Stimulated activated naive CD8-positive, alpha-beta T cell treated with anti-CD3 and anti-CD28 coated beads, Interleukin-15, amount 100 ng/mL, for 72 hours (primary cell): ENCODE data around the gene PPFIBP1.
A peak's percentile ranks its signal among the peaks of the same experiment; 100 is the strongest.

Experiments
- ATAC-seq: fragments of 150-1000 bp; cut with Tn5 transposase; 2 replicates; pipeline ENCODE4 v1.10.0; 2021; ENCODE audit warnings: mild to moderate bottlenecking, moderate library complexity
- DNase-seq, 2 donors: peaks; one replicate each; pipeline ENCODE4 v3.0.0; 2021 to 2022
- H3K27ac Mint-ChIP-seq, 2 donors: one replicate each; pipeline ENCODE4 v1.8.0; 2022; ENCODE audit warnings: mild to moderate bottlenecking in 2 of 2, mixed read lengths in 2 of 2, moderate library complexity in 2 of 2
- H3K27me3 Mint-ChIP-seq: one replicate; pipeline ENCODE4 v1.8.0; 2022; ENCODE audit warnings: mixed read lengths
- H3K4me1 Mint-ChIP-seq: one replicate; pipeline ENCODE4 v1.8.0; 2022; ENCODE audit warnings: mild to moderate bottlenecking, mixed read lengths
- H3K4me3 Mint-ChIP-seq, 2 donors: one replicate each; pipeline ENCODE4 v1.8.0; 2022; ENCODE audit warnings: mild to moderate bottlenecking in 2 of 2, mixed read lengths in 2 of 2, moderate library complexity in 1 of 2
- H3K9me3 Mint-ChIP-seq, 2 donors: one replicate each; pipeline ENCODE4 v1.8.0; 2022; ENCODE audit warnings: mixed read lengths in 2 of 2

Gene PPFIBP1

DNA sequence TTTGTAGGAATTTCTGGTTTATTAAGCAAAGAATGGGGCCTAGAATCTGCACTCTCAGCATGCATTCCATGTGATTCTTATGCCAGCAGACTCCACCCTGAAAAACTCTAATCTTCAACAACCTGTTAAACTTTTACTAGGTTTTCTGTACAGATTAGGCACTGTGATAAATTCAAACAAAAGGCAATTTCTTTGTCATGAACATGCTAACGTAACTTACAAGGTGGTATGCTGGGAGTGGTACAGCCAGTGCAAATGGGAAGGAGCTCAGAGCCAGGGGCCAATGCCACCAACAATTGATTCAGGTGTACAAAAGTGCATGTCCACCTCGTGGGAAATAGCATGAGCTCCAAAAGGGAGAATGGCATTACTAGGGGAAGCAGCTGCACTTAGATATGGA lies 83.0 kb downstream of the PPFIBP1 start:
- Mint-ChIP-seq H3K27me3 (no peaks in the 10 kb centered on the region), H3K9me3 (peaks cover 12 to 14% of the 10 kb centered on the region in 2 donors), H3K4me3 (no peak overlapping the region)

DNA sequence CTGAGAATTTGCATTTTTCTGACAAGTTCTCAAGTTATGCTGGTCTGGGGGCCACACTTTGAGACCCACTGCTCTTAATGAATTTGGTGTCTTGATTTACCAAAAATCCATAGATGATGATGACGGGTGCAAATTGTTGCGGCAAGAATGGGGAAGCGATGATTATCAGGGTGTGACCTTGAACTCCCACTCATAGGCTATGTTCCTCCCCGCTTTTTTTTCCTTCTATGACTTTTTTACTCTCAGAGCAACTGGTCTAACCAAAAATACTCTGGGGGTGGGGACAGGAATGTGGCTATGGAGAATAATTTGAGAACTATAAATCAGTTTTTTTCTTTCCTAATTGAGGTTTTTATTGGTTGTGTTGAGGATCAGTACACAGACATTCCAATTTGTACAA lies 83.6 kb downstream of the PPFIBP1 start:
- H3K4me3 Mint-ChIP-seq: no peak overlapping the region
- H3K4me1 Mint-ChIP-seq: no peaks in the 10 kb centered on the region
- H3K27me3 Mint-ChIP-seq: no peaks in the 10 kb centered on the region
- ATAC-seq (no peak), DNase-seq (no peak)
- H3K9me3 Mint-ChIP-seq: peaks cover 12 to 14% of the 10 kb centered on the region in 2 donors
- H3K27ac Mint-ChIP-seq: no peak overlapping the region

More for the DNA sequence above, 83.0 kb downstream of the PPFIBP1 start:
- ATAC-seq (no peak), DNase-seq (no peak)
- no peak overlapping the region for H3K27ac Mint-ChIP-seq
- H3K4me1 Mint-ChIP-seq: no peaks in the 10 kb centered on the region

DNA sequence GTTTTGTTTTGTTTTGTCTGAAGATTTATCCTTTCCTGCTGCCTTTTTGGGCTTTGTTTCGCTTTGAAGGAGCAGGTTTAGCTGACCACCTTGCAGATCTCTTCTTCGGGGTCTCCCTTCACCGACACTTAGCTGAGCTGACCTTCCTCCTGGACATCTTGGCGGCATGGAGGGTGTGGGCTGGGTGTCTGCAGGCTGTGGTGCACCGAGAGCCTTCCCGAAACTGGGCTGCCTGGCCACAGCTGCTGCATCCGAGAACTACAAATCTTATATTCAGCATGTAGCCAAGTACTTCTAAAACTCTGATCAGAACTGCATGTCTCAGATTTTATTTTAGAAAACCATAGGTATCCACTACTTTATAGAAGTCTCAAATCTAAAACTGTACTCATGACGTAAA lies 84.9 kb downstream of the PPFIBP1 start:
- no peak overlapping the region for H3K4me3 Mint-ChIP-seq
- H3K27ac Mint-ChIP-seq: peak overlapping the region in 1 of 2 donors; percentile 25
- H3K27me3 Mint-ChIP-seq: no peaks in the 10 kb centered on the region
- no peak for ATAC-seq
- DNase-seq: no peak
- H3K4me1 Mint-ChIP-seq: no peaks in the 10 kb centered on the region
- peaks cover 7 to 10% of the 10 kb centered on the region in 2 donors for H3K9me3 Mint-ChIP-seq

DNA sequence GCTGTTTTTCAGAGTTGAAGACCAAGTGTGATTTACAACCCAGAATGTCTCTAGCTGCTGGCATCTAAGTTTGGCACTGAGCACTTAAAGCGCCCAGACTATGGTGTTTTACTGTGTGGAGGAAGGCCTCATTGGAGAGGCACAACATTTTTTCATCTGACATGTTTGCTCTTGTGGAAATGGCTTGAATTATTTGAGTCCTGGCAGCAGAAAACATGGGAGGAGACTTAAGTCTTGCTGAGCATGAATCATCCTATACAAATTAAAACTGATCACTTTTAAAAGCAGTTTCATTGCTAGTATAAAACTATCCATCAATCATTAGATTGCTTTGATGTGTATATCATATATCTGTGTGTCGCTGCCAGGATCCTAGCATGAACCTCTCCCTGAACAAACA lies 86.4 kb downstream of the PPFIBP1 start:
- no peaks in the 10 kb centered on the region for H3K9me3 Mint-ChIP-seq
- no peak overlapping the region for H3K4me3 Mint-ChIP-seq
- no peaks in the 10 kb centered on the region for H3K4me1 Mint-ChIP-seq
- no peak overlapping the region for H3K27ac Mint-ChIP-seq
- DNase-seq: no peak
- no peaks in the 10 kb centered on the region for H3K27me3 Mint-ChIP-seq
- ATAC-seq: no peak

DNA sequence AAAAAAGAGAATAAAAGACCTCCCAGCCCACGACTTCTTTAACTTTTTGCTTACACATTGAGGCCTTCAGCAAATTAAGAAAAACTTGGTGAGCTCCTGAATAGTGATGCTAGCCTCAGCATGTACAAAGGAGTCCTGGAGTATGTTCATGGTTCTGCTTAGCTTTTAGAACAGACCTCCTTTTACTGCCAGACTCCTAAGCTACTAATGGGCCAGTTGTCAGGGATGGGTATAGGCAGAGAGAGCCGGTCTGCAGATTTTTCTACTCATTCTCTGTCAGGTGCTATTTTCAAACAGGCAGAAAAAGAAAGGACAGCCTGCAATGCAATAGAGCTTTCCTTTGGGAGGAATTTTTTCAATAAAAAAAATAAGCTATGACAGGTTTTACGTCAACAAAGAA lies 90.4 kb downstream of the PPFIBP1 start:
- Mint-ChIP-seq H3K9me3 (no peaks in the 10 kb centered on the region), H3K27ac (no peak overlapping the region), H3K4me1 (peaks cover 11% of the 10 kb centered on the region), H3K27me3 (no peaks in the 10 kb centered on the region), H3K4me3 (no peak overlapping the region)
- ATAC-seq (no peak), DNase-seq (no peak)

DNA sequence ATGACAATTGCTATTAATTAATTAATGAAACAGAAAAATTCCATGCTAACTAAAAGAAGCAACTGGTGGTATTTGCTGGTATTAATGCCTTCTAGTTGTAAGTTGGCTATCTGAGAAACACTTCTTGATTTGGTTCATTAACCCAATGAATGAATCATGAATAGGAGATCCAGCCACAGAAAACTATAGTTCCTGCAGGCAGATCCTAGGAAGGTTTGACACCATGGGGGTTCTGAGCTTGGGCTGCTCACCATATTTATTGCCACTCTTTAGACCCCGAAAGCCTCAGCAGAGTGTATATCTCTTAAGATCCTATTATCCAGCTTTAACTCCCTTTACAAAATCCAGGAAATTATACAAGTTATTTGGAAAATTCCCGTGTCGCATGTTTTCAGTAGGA lies 90.9 kb downstream of the PPFIBP1 start:
- no peak overlapping the region for H3K4me3 Mint-ChIP-seq
- DNase-seq (no peak), ATAC-seq (no peak)
- H3K4me1 Mint-ChIP-seq: peaks cover 12% of the 10 kb centered on the region
- no peak overlapping the region for H3K27ac Mint-ChIP-seq
- no peaks in the 10 kb centered on the region for H3K9me3 Mint-ChIP-seq
- no peaks in the 10 kb centered on the region for H3K27me3 Mint-ChIP-seq

DNA sequence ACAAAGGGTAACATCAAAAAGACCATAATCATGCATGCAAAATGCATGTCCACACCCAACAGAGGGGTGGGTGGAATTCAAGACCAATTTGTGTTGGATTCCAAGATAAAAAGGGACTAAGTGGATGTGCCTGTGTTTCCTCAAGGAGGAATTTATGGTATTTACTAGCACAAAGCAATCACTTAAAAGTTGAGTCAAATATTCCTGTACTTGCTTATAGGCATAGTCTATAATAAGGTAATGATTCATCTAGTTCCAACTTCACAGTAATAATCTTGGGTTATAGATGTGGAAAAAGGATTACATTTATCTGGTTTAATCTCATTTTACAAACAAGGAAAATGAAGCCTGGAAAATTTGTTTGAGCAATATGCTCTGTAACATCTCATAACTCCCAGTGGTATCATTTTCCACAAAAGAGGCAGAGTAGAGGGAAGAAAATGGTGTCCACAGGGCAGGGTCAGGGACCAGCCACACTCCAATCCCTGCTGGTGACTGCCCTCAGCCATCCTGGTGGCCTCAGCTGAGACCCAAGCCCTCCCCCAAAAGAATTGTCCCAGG lies 91.4 kb downstream of the PPFIBP1 start:
- no peak for DNase-seq
- no peaks in the 10 kb centered on the region for H3K9me3 Mint-ChIP-seq
- H3K4me3 Mint-ChIP-seq: no peak overlapping the region
- ATAC-seq: no peak
- H3K27me3 Mint-ChIP-seq: no peaks in the 10 kb centered on the region
- H3K4me1 Mint-ChIP-seq: peaks cover 16% of the 10 kb centered on the region
- no peak overlapping the region for H3K27ac Mint-ChIP-seq

DNA sequence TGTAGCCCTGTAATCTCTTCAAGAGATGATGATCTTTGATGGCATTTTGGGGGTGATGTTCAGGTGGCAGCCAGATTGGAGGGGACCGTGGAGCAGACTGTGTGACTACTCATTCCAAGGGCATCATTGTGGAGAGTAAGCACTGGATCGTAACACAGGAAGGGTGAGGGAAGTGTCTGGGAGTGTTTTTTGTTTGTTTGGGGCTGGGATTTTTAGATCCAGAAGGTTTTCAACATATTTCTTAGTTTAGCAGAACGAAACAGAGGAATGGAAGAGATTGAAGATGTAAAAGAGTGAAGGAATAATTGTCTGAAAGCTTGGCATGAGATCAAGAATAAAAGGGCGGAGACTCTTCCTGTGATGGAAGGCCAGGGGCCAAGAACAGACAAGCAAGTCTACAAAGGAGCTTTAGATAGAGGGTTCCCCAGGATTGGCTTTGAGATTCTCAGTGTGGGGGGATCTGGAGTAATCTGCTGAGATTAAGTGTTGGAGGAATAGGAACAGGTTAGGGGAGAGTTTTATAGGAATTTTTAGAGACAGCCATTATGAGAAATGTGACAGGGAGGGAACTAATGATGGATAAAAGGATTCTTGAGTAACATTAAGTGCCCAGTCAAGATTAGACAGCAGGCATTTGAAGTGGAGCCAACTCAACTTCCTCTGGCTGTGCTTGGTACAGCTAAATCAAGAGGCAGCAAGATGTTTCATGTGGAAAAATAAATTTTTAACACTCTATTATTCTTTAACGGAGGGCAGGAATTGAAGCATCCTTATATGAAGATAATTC lies 92.5 kb downstream of the PPFIBP1 start:
- ATAC-seq (no peak), DNase-seq (no peak)
- no peaks in the 10 kb centered on the region for H3K27me3 Mint-ChIP-seq
- no peak overlapping the region for H3K4me3 Mint-ChIP-seq
- no peaks in the 10 kb centered on the region for H3K9me3 Mint-ChIP-seq
- H3K4me1 Mint-ChIP-seq: peaks cover 16% of the 10 kb centered on the region
- no peak overlapping the region for H3K27ac Mint-ChIP-seq

DNA sequence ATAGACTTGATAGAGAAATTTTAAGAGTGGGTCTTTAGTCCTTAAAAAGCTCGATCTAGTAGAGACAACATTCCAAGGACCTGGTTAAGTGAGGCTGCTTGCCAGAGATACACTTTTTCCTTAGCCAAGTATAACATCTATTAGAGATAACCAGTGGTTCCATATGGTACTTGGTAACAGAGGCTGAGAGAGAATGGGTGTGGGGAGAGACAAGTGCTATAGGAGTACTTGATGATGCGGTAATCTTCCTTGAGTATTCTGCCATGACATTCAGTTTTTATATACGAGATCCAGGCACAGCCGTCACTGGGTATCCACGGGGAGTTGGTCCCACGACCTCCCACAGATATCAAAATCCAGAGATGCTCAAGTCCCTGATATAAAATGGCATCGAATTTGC lies 94.8 kb downstream of the PPFIBP1 start:
- no peaks in the 10 kb centered on the region for H3K27me3 Mint-ChIP-seq
- H3K4me3 Mint-ChIP-seq: no peak overlapping the region
- ATAC-seq (no peak), DNase-seq (no peak)
- no peaks in the 10 kb centered on the region for H3K9me3 Mint-ChIP-seq
- H3K27ac Mint-ChIP-seq: peak overlapping the region in 1 of 2 donors; percentile 21
- H3K4me1 Mint-ChIP-seq: peaks cover 21% of the 10 kb centered on the region

DNA sequence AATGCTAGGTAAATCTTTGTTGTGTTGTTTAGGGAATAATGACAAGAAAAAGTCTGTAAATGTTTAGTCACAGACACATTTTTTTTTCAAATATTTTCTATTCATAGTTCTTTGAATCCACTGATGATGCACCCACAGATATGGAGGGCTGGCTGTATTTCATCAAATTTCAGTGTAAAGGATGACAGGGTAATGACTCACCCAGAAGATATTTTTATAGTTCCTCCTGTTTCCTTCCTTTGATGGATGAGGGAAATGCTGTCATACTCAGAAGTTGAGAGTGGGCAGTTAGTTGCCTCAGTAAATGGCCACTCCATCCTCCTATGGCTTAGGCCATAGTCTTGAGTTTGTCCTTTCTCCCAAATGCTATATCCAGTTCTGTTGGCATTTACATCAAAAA lies 95.3 kb downstream of the PPFIBP1 start:
- H3K27me3 Mint-ChIP-seq: no peaks in the 10 kb centered on the region
- no peak overlapping the region for H3K4me3 Mint-ChIP-seq
- no peak for DNase-seq
- peaks cover 22% of the 10 kb centered on the region for H3K4me1 Mint-ChIP-seq
- no peaks in the 10 kb centered on the region for H3K9me3 Mint-ChIP-seq
- ATAC-seq: peak; percentile 81
- H3K27ac Mint-ChIP-seq: no peak overlapping the region

DNA sequence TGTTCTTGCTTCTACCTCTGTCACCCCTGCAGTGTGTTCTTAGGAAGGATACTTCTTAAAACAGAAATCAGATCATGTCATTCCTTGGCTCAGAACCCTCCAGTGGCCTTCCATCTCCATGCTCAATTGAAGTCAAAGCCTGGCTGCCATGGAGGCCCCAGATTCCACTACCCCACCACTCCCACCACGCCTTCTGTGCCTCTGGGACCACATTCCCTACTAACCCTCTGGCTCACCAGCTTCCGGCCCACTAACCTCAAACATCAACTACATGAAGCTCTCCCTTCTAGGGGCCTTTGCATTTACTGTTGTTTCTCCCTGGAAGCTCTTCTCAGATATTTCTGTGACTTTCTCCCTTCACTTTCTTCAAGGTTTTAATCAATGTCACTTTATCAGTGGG lies 96.1 kb downstream of the PPFIBP1 start:
- no peaks in the 10 kb centered on the region for H3K27me3 Mint-ChIP-seq
- ATAC-seq (no peak), DNase-seq (no peak)
- H3K9me3 Mint-ChIP-seq: no peaks in the 10 kb centered on the region
- peak overlapping the region in 1 of 2 donors; percentile 11 for H3K27ac Mint-ChIP-seq
- no peak overlapping the region for H3K4me3 Mint-ChIP-seq
- peaks cover 22% of the 10 kb centered on the region for H3K4me1 Mint-ChIP-seq

DNA sequence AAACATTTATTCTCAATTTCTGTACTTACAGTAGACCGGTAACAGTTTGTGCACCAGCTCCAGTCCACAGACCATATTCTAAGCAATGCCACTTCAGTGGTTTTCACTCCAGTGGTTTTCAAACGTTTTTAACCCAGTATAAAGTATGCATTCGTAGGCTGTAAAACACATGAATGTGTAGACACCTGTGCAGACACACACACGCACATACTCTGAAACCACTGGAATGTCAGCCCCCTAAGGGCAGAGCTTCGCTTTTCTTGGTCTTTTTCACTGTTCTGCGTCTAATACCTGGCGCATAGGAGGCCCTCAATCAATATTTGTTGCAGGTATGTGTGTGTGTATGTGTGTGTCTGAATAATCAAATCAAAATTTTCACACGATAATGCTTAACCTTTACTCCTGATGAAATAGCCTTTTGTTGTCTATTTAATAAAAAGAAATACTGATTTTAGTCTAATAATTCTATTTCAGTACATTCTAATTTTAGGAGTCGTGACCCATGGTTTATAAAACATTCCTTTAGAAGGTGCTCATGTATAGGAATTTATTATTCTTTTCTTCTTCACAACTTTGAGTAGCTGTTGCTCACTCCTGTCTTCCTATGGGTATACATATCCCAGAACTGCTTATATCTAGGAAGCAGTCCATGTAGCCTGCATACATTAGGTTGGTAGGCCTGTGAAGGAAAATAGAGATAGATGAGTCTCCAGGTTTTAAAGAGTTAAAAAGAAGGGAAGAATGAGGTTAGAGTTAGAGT lies 98.6 kb downstream of the PPFIBP1 start:
- no peak overlapping the region for H3K4me3 Mint-ChIP-seq
- H3K9me3 Mint-ChIP-seq: no peaks in the 10 kb centered on the region
- peaks cover 26% of the 10 kb centered on the region for H3K4me1 Mint-ChIP-seq
- no peak overlapping the region for H3K27ac Mint-ChIP-seq
- no peaks in the 10 kb centered on the region for H3K27me3 Mint-ChIP-seq
- no peak for DNase-seq
- no peak for ATAC-seq

DNA sequence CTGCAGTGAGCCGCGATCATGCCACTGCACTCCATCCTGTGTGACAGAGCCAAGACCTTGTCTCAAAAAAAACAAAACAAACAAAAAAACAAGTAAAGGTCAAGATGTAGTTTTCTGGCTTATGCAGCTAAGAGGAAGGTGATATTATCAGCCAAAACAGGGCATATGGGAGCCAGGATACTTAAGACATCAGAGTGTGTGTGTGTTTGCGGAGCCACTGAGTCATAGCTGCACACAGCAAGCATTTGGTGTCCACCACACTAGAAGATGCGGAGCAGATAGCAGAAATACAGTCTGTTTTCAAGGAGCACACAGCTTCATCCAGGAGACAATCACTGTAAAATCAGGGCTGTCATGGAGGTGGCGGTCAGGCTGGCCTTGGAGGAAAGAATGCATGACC lies 99.6 kb downstream of the PPFIBP1 start:
- H3K9me3 Mint-ChIP-seq: no peaks in the 10 kb centered on the region
- no peaks in the 10 kb centered on the region for H3K27me3 Mint-ChIP-seq
- H3K4me1 Mint-ChIP-seq: peaks cover 30% of the 10 kb centered on the region
- no peak overlapping the region for H3K4me3 Mint-ChIP-seq
- no peak overlapping the region for H3K27ac Mint-ChIP-seq
- ATAC-seq: no peak
- DNase-seq: no peak

DNA sequence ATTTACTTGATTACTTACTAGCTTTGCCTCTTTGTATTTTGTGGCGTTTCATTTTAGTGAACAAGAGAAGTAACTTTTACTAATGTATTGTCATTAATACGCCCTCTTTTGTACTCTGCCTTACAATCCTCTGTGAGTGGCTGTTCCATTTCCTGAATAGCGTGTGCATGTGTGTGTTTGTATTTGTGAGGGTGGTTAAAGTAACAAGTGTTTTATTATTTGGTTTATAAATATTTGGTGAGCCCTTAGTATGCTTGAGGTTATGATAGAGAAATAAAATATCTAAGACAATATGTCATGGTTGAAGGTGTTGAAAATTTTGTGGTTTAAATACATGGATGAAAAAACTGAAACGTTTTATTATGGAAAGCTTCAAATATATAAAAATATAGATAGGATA lies 100.6 kb downstream of the PPFIBP1 start:
- ATAC-seq (no peak), DNase-seq (no peak)
- no peaks in the 10 kb centered on the region for H3K27me3 Mint-ChIP-seq
- H3K9me3 Mint-ChIP-seq: no peaks in the 10 kb centered on the region
- H3K4me1 Mint-ChIP-seq: peaks cover 21% of the 10 kb centered on the region
- no peak overlapping the region for H3K27ac Mint-ChIP-seq
- no peak overlapping the region for H3K4me3 Mint-ChIP-seq

DNA sequence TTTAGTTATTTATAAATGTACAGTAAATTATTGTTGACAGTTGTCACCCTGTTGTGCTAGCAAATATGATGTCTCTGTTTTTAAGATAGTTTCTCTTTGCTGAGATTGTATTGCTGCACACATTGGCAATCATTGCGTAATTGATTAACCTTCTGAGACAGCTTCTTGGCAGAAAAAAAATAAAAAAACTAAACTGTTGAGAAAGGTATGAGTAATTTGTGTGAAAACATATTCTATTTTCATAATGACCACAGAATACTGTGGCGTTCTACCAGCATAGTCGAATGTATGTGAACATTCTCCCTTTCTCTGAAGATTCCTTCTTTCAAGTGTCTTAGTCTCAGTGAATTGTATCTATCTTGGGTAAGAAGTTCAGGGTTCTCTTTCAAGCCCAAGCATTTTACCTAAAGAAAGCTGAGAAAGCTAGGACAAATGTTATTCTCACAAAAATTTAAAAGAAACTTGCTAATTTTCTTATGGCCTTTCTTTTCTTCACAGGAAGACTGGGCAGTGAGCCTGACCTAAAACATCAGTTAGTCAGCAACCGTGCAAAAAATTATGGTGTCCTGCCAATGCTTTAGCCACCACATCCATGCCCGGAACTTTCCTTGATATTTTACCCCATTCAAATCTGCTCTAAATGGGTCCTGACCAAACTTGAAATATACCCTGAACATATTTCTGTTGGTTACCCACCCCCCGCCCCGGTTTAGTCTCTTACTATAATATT lies 103.3 kb downstream of the PPFIBP1 start:
- peaks cover 17% of the 10 kb centered on the region for H3K4me1 Mint-ChIP-seq
- no peaks in the 10 kb centered on the region for H3K27me3 Mint-ChIP-seq
- peak overlapping the region in 1 of 2 donors; percentile 94 for H3K27ac Mint-ChIP-seq
- no peaks in the 10 kb centered on the region for H3K9me3 Mint-ChIP-seq
- peak overlapping the region in 1 of 2 donors; percentile 59 for H3K4me3 Mint-ChIP-seq
- DNase-seq: no peak
- ATAC-seq: peak; percentile 83
